Activated CD4-positive, alpha-beta memory T cell treated with anti-CD3 and anti-CD28 coated beads for 36 hours (primary cell): Measurements from ENCODE around the gene YJU2. TPM values are rescaled to one million over a fixed set of nuclear protein-coding genes. Genes with fewer than 3 reads are reported as not detected.

Source experiments
- CTCF ChIA-PET: fragments of 350-600 bp; sonication (Branson Sonifier 250); formaldehyde crosslinking; loops from one replicate; lab custom pipeline; 2021; ENCODE audit warnings: antibody characterized with exemption, inconsistent platforms; lab: Charles Lee
- POLR2A ChIA-PET: fragments of 350-600 bp; sonication (Branson Sonifier 250); formaldehyde crosslinking; loops from one replicate; lab custom pipeline; 2021; ENCODE audit warnings: antibody characterized with exemption; lab: Charles Lee
- DNase-seq: peaks from one replicate; pipeline ENCODE4 v3.0.0-alpha.2; 2020
- H3K27ac Mint-ChIP-seq: one replicate; pipeline ENCODE4 v1.8.0; 2021; ENCODE audit warnings: mixed read lengths
- H3K27me3 Mint-ChIP-seq: one replicate; pipeline ENCODE4 v1.8.0; 2021; ENCODE audit warnings: mixed read lengths
- H3K36me3 Mint-ChIP-seq: one replicate; pipeline ENCODE4 v1.8.0; 2021; ENCODE audit warnings: mixed read lengths
- H3K4me1 Mint-ChIP-seq: one replicate; pipeline ENCODE4 v1.8.0; 2021; ENCODE audit warnings: low read depth, mixed read lengths
- H3K4me3 Mint-ChIP-seq: one replicate; pipeline ENCODE4 v1.8.0; 2021; ENCODE audit warnings: mild to moderate bottlenecking, mixed read lengths
- H3K9me3 Mint-ChIP-seq: one replicate; pipeline ENCODE4 v1.8.0; 2021; ENCODE audit warnings: mixed read lengths
- intact Hi-C: fragments of 100-400 bp; cut with micrococcal nuclease; formaldehyde crosslinking; loops from one replicate; pipeline ENCODE4 v1.15.1; 2023
- total RNA-seq, 2 experiments: library from RNA; stranded (reverse); gene quantifications; one replicate each; pipeline ENCODE4 v1.2.3, GENCODE V29; 2021

Gene YJU2
- total RNA-seq, 2 experiments from 2014 or later: 24.0 to 25.5 TPM

- intact Hi-C loops: no loop called here
- Mint-ChIP-seq H3K36me3 (no peaks in the 10 kb centered on the region), H3K27me3 (no peaks in the 10 kb centered on the region), H3K4me1 (no peaks in the 10 kb centered on the region), H3K9me3 (no peaks in the 10 kb centered on the region), H3K4me3 (no peak overlapping the region), H3K27ac (no peak overlapping the region)
- POLR2A ChIA-PET: no interaction called here
- no peak for DNase-seq
- CTCF ChIA-PET: no interaction called here
Measured at GRCh38 chr19:4292515-4292914, 45.6 kb downstream of the YJU2 start.

GRCh38 chr19:4294389-4294788, 47.5 kb downstream of the YJU2 start:
- Mint-ChIP-seq H3K4me1 (peaks cover 4% of the 10 kb centered on the region), H3K9me3 (no peaks in the 10 kb centered on the region), H3K36me3 (no peaks in the 10 kb centered on the region), H3K27ac (no peak overlapping the region), H3K4me3 (no peak overlapping the region), H3K27me3 (no peaks in the 10 kb centered on the region)
- intact Hi-C loops: no loop called here
- CTCF ChIA-PET: no interaction called here
- DNase-seq: no peak
- POLR2A ChIA-PET: no interaction called here

GRCh38 chr19:4295972-4296771, 49.3 kb downstream of the YJU2 start:
- intact Hi-C loops: no loop called here
- ChIA-PET CTCF (interaction anchor here (1.7 kb wide), 1 partner anchor 29 kb away, joined by 6 read pairs; no protein-coding TSS in a partner anchor), POLR2A (no interaction called here)
- Mint-ChIP-seq H3K4me1 (peaks cover 4% of the 10 kb centered on the region), H3K27me3 (no peaks in the 10 kb centered on the region), H3K9me3 (no peaks in the 10 kb centered on the region), H3K4me3 (no peak overlapping the region), H3K27ac (no peak overlapping the region), H3K36me3 (no peaks in the 10 kb centered on the region)
- DNase-seq: no peak

- Mint-ChIP-seq H3K36me3 (no peaks in the 10 kb centered on the region), H3K27me3 (no peaks in the 10 kb centered on the region), H3K4me3 (no peak overlapping the region), H3K9me3 (no peaks in the 10 kb centered on the region), H3K4me1 (peaks cover 20% of the 10 kb centered on the region), H3K27ac (no peak overlapping the region)
- POLR2A ChIA-PET: no interaction called here
- peak; percentile 46 for DNase-seq
- intact Hi-C loops: no loop called here
- CTCF ChIA-PET: interaction anchor here (1.7 kb wide), 1 partner anchor 54 kb away, joined by 6 read pairs; no protein-coding TSS in a partner anchor
Measured at GRCh38 chr19:4297901-4298809, 51.3 kb downstream of the YJU2 start.

GRCh38 chr19:4298810-4299550, 52.1 kb downstream of the YJU2 start:
- intact Hi-C loops: no loop called here
- no peaks in the 10 kb centered on the region for H3K27me3 Mint-ChIP-seq
- peak overlapping the region; percentile 16 for H3K27ac Mint-ChIP-seq
- H3K9me3 Mint-ChIP-seq: no peaks in the 10 kb centered on the region
- ChIA-PET CTCF (interaction anchor here (1.7 kb wide), 1 partner anchor 53 kb away, joined by 6 read pairs; no protein-coding TSS in a partner anchor), POLR2A (no interaction called here)
- H3K4me3 Mint-ChIP-seq: no peak overlapping the region
- peaks cover 24% of the 10 kb centered on the region for H3K4me1 Mint-ChIP-seq
- DNase-seq: no peak
- H3K36me3 Mint-ChIP-seq: no peaks in the 10 kb centered on the region

- H3K4me3 Mint-ChIP-seq: no peak overlapping the region
- ChIA-PET CTCF (no interaction called here), POLR2A (no interaction called here)
- H3K9me3 Mint-ChIP-seq: no peaks in the 10 kb centered on the region
- intact Hi-C loops: no loop called here
- no peak overlapping the region for H3K27ac Mint-ChIP-seq
- H3K36me3 Mint-ChIP-seq: no peaks in the 10 kb centered on the region
- DNase-seq: no peak
- H3K4me1 Mint-ChIP-seq: peaks cover 32% of the 10 kb centered on the region
- no peaks in the 10 kb centered on the region for H3K27me3 Mint-ChIP-seq
Measured at GRCh38 chr19:4300589-4300988, 53.7 kb downstream of the YJU2 start.

GRCh38 chr19:4301590-4302242, 54.8 kb downstream of the YJU2 start:
- no peaks in the 10 kb centered on the region for H3K9me3 Mint-ChIP-seq
- H3K4me1 Mint-ChIP-seq: peaks cover 32% of the 10 kb centered on the region
- peak overlapping the region; percentile 64 for H3K27ac Mint-ChIP-seq
- H3K36me3 Mint-ChIP-seq: no peaks in the 10 kb centered on the region
- POLR2A ChIA-PET: no interaction called here
- CTCF ChIA-PET: no interaction called here
- peak overlapping the region; percentile 61 for H3K4me3 Mint-ChIP-seq
- no peak for DNase-seq
- intact Hi-C loops: no loop called here
- no peaks in the 10 kb centered on the region for H3K27me3 Mint-ChIP-seq

- H3K4me1 Mint-ChIP-seq: peaks cover 32% of the 10 kb centered on the region
- no peaks in the 10 kb centered on the region for H3K27me3 Mint-ChIP-seq
- intact Hi-C loops: no loop called here
- peak within 1 kb of the TSS; percentile 64 for H3K27ac Mint-ChIP-seq
- ChIA-PET CTCF (interaction anchor here (1.0 kb wide), 1 partner anchor 35 kb away, joined by 5 read pairs; no protein-coding TSS in a partner anchor), POLR2A (no interaction called here)
- DNase-seq: no peak
- H3K36me3 Mint-ChIP-seq: no peaks in the 10 kb centered on the region
- peak within 1 kb of the TSS; percentile 61 for H3K4me3 Mint-ChIP-seq
- H3K9me3 Mint-ChIP-seq: no peaks in the 10 kb centered on the region
Measured at GRCh38 chr19:4302243-4302640, 55.4 kb downstream of the YJU2 start, which contains the start of gene TMIGD2. TSS of gene TMIGD2 (minus strand) at chr19:4302389. CDS start at chr19:4302385, 4 bp downstream.

- no peaks in the 10 kb centered on the region for H3K27me3 Mint-ChIP-seq
- no peak for DNase-seq
- POLR2A ChIA-PET: interaction anchor here (1.5 kb wide), 1 partner anchor 39 kb away, joined by 6 read pairs; the partner anchor contains the start of gene MPND
- peak overlapping the region; percentile 48 for H3K4me3 Mint-ChIP-seq
- peaks cover 28% of the 10 kb centered on the region for H3K4me1 Mint-ChIP-seq
- H3K27ac Mint-ChIP-seq: no peak overlapping the region
- intact Hi-C loops: no loop called here
- H3K36me3 Mint-ChIP-seq: no peaks in the 10 kb centered on the region
- CTCF ChIA-PET: interaction anchor here (1.0 kb wide), 1 partner anchor 37 kb away, joined by 3 read pairs; no protein-coding TSS in a partner anchor
- H3K9me3 Mint-ChIP-seq: no peaks in the 10 kb centered on the region
Measured at GRCh38 chr19:4303819-4304537, 57.1 kb downstream of the YJU2 start.

GRCh38 chr19:4304538-4305256, 57.8 kb downstream of the YJU2 start, which contains the start of gene FSD1:
TSS of gene FSD1 (plus strand) at chr19:4304598. CDS start at chr19:4304747, 149 bp downstream.
- Mint-ChIP-seq H3K9me3 (no peaks in the 10 kb centered on the region), H3K4me1 (peaks cover 28% of the 10 kb centered on the region), H3K36me3 (no peaks in the 10 kb centered on the region), H3K27me3 (no peaks in the 10 kb centered on the region), H3K27ac (no peak within 1 kb of the TSS), H3K4me3 (peak within 1 kb of the TSS; percentile 50)
- ChIA-PET POLR2A (interaction anchor here (1.5 kb wide), 1 partner anchor 39 kb away, joined by 6 read pairs; the partner anchor contains the start of gene MPND), CTCF (interaction anchor here (1.0 kb wide), 1 partner anchor 38 kb away, joined by 3 read pairs; no protein-coding TSS in a partner anchor)
- DNase-seq: peak; percentile 81
- intact Hi-C loops: no loop called here
